ENCODE measurements around the gene CTNNA2.

DNA sequence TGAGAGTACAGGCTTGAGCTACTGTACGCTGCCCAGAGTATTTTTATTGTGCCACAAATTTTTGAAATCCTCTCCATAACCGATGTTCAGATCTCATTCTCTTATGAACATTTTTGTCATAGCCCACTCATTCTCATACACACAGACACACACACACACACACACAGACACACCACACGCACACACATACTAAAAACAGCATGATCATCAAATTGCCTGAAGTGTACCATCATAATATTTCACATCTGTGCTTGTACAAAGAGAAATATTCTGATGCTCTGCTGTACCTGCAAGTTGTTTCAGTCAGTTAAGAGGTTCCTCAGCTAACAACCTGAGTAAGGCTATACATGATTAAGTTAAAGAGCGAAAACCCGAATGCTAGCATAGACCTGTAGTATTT is 696.6 kb downstream of the CTNNA2 start:
- TF ChIP-seq, protein P1, sequence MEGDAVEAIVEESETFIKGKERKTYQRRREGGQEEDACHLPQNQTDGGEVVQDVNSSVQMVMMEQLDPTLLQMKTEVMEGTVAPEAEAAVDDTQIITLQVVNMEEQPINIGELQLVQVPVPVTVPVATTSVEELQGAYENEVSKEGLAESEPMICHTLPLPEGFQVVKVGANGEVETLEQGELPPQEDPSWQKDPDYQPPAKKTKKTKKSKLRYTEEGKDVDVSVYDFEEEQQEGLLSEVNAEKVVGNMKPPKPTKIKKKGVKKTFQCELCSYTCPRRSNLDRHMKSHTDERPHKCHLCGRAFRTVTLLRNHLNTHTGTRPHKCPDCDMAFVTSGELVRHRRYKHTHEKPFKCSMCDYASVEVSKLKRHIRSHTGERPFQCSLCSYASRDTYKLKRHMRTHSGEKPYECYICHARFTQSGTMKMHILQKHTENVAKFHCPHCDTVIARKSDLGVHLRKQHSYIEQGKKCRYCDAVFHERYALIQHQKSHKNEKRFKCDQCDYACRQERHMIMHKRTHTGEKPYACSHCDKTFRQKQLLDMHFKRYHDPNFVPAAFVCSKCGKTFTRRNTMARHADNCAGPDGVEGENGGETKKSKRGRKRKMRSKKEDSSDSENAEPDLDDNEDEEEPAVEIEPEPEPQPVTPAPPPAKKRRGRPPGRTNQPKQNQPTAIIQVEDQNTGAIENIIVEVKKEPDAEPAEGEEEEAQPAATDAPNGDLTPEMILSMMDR (IDR thresholded peaks at IDR 0.05) = no peak
- TF ChIP-seq POLR2A (IDR thresholded peaks at IDR 0.05) = no peak
